AG09309 (cell line): ENCODE results near the gene ZNF580.

Source experiments
- DNase-seq: peaks from one replicate; pipeline ENCODE4 v3.0.0-alpha.2; 2010; ENCODE audit warnings: low read depth
- H3K4me3 ChIP-seq: 2 replicates; pipeline ENCODE4 v1.5.1; 2011; ENCODE audit warnings: mild to moderate bottlenecking, low read depth, low read length, moderate library complexity; ENCODE audit not compliant: control insufficient read depth
- TF ChIP-seq, protein P1 (sequence below): IDR thresholded peaks from 2 replicates; pipeline ENCODE4 v1.5.1; 2011; ENCODE audit warnings: mild to moderate bottlenecking, low read depth, low read length, inconsistent platforms; ENCODE audit not compliant: insufficient read depth, control insufficient read depth; ENCODE audit errors: missing control alignments

ZNF580 gene

DNA sequence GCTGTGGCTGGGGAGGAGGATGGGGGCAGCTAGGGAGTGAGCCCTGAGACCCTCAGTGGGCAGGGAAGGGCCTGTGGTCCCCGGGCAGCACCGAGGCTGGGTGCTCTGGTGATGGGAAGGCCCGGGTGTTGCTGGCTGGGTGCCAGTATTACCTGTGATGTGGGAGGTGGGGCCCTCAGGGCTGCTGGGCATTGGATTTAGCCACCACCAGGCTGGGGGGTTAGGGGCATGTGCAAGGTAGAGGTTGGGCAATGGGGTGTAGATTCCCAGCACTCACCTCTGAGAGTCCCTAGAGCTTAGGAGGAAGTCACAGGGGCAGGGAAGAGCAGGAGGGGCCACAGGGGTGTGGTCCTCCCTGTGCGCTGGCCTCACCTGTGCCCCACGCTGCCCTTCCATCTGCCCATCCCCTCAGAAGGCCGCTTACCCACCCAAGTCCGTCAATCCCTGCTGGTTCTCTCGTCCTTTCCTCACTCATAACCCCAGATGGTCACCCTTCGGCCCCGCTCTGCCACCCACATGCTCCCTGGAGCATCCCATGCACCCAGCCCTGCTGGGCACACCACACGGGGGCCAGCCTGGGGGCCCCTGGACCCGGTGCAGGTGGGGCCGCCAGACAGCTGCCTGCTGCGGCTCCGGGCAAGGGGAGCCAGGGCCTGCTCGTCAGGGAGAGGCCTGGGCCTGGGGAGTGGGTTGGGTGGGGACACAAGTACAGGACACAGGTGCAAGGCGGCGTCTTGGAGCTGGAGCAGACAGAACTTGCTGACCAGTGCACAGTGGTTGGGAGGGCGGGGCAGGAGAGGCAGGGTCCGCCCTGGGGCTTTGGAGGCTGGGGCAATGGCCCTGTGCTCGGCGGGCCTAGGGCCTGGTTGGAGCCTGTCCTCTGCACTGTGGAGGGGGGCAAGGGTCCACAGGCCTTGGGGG, 46.7 kb downstream of the ZNF580 start:
- no peak for DNase-seq

DNA sequence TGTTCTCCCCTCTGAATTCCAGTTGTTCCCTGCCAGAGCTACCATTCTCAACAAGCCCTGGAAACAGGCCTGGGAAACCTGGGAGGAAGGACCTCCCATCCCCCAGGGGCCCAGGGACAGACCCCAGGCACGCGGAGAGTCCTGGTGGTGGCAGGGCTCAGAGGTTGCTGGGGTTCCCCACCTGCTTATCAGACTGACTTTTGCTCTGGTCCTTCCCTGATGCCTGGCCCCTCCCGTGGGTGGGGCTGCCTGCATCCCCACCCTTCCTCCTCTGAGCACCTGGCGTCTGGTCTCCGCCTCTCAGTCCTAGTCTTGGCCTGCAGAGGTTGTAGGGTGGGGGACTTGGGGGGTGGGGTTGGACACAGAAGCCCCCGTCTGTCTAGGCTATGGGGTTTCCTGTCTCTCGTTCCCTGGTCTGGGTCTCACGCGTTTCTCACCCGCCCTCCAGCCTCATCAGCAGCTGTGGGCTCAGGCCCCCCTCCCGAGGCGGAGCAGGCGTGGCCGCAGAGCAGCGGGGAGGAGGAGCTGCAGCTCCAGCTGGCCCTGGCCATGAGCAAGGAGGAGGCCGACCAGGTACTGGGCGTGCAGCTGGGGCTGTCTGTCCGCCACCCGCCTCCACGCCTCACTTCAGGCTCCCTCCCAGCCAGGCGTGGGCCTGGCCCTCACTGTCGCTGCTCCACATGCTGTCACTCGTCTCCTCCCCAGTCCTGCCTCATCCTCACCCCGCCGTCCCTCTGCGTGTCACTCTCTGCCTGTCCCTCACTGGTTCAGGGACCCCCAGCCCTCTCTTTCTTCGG, 47.8 kb downstream of the ZNF580 start:
- H3K4me3 ChIP-seq: no peak overlapping the region
- DNase-seq: no peak
- TF ChIP-seq, protein P1, sequence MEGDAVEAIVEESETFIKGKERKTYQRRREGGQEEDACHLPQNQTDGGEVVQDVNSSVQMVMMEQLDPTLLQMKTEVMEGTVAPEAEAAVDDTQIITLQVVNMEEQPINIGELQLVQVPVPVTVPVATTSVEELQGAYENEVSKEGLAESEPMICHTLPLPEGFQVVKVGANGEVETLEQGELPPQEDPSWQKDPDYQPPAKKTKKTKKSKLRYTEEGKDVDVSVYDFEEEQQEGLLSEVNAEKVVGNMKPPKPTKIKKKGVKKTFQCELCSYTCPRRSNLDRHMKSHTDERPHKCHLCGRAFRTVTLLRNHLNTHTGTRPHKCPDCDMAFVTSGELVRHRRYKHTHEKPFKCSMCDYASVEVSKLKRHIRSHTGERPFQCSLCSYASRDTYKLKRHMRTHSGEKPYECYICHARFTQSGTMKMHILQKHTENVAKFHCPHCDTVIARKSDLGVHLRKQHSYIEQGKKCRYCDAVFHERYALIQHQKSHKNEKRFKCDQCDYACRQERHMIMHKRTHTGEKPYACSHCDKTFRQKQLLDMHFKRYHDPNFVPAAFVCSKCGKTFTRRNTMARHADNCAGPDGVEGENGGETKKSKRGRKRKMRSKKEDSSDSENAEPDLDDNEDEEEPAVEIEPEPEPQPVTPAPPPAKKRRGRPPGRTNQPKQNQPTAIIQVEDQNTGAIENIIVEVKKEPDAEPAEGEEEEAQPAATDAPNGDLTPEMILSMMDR: no peak

More for the DNA sequence above, 46.7 kb downstream of the ZNF580 start:
- no peak overlapping the region for H3K4me3 ChIP-seq
- TF ChIP-seq, protein P1: no peak

DNA sequence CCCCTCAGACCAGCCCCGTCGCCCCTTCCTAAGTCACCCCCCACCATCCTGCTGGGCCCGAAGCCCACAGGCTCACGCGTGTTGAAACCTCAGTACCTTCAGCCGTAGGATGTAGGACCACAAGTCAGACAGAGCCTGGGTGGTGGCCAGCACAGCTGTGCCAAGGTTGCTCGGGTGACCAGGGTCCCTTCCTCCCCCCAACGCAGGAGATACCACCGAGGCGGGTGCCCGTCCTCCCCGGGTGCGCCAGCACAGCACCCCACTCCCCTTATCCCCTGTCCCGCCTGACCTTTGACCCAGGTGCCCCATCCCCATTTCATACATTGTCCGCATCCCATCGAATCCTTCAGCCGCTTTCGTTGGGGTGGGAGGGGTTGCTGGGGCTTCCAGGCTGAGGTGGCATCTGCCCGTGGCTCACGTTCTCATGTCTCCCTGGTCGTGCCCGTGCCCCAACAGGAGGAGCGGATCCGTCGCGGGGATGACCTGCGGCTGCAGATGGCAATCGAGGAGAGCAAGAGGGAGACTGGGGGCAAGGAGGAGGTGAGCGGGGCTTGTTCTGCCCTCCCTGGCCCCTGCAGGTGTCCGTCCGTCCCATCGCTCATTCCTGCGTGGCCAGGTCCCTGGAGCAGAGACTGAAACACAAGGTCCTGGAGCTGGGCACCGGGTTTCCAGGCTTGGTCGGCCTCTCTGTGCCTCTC, 48.8 kb downstream of the ZNF580 start:
- no peak for DNase-seq
- TF ChIP-seq, protein P1: no peak

DNA sequence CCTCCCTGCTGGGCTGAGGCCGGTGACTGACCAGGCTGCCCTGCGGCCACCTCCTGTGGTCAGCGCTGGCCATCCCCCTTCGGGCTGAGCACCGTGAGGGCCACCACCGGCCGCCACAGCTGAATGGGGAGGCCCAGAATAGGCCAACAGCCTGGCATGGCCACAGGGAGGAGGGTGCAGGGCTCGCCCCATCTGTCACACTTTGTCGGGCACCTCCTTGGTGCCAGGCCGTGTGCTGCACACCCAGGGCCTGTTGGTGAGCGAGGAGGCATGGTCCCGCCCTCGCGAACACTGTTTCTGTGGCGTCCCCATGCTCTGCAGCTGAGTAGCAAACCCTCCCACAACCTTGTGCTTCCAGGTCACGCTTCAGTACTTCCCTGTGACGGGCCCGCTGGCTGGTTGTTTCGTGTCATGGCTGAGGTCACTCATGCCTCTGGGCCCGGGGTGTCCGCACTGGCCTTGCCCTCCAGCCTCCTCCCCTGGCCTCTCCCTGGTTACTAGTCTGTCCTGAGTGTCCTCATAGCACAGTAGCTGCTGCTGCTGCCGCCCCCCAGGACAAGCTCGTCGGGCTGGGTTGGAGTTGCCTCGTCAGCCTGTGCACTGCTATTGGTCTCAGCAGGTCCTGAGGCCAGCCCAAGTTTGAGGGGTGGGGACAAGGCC, 49.4 kb downstream of the ZNF580 start:
- H3K4me3 ChIP-seq: no peak overlapping the region
- DNase-seq: no peak
- TF ChIP-seq, protein P1: no peak

More for the DNA sequence above, 48.8 kb downstream of the ZNF580 start:
- no peak overlapping the region for H3K4me3 ChIP-seq

DNA sequence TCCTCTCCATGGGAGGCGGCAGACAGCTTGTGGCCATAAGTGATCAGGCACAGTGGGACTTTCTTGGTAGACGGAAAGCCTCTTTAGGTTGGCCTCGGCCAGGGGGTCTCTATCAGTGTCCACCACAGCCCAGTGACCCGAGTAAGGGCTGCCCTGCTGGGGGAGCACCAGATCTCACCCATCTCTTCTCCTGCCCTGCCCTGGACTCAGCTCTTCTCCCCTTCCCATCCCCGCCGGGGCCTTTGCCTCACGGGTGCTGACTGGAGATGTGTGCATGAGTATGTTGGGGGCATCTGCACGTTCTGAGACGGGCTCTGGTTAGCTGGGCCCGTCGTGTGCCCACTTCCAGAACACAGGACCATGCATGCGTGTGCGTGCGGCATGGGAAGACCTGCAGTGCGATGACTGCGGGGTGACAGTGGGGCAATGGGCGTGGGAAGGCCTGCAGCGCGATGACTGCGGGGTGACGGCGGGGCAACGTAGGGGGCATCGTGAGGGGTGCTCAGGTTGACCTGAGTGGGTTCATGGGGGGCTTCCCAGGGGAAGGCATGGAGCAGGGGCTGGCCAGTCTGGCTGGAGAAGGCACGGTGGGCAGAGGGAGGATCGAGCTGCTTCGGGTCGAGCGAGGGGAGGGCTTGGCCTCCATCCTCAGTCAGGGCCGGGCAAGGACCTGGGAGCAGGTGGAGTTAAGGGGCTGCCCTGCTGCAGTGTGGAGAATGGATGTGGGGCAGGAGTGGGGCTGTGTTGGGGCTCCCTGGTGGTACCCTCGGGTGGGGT, 50.2 kb downstream of the ZNF580 start:
- no peak for DNase-seq
- TF ChIP-seq, protein P1: no peak

More for the DNA sequence above, 50.2 kb downstream of the ZNF580 start:
- H3K4me3 ChIP-seq: no peak overlapping the region
